ENCODE results near the gene PSMG3.

- TF ChIP-seq POLR2A (IDR thresholded peaks at IDR 0.05) (no peak), CTCF (IDR thresholded peaks at IDR 0.05) (no peak)
Measured at GRCh38 chr7:1548944-1549343, 20.9 kb downstream of the PSMG3 start.

Data from testis (tissue), 2 donors.